Measurements from ENCODE around the gene MSH3.

MSH3 gene

GRCh38 chr5:80740999-80741398 lies 86.5 kb downstream of the MSH3 start:
- TF ChIP-seq, protein P1, sequence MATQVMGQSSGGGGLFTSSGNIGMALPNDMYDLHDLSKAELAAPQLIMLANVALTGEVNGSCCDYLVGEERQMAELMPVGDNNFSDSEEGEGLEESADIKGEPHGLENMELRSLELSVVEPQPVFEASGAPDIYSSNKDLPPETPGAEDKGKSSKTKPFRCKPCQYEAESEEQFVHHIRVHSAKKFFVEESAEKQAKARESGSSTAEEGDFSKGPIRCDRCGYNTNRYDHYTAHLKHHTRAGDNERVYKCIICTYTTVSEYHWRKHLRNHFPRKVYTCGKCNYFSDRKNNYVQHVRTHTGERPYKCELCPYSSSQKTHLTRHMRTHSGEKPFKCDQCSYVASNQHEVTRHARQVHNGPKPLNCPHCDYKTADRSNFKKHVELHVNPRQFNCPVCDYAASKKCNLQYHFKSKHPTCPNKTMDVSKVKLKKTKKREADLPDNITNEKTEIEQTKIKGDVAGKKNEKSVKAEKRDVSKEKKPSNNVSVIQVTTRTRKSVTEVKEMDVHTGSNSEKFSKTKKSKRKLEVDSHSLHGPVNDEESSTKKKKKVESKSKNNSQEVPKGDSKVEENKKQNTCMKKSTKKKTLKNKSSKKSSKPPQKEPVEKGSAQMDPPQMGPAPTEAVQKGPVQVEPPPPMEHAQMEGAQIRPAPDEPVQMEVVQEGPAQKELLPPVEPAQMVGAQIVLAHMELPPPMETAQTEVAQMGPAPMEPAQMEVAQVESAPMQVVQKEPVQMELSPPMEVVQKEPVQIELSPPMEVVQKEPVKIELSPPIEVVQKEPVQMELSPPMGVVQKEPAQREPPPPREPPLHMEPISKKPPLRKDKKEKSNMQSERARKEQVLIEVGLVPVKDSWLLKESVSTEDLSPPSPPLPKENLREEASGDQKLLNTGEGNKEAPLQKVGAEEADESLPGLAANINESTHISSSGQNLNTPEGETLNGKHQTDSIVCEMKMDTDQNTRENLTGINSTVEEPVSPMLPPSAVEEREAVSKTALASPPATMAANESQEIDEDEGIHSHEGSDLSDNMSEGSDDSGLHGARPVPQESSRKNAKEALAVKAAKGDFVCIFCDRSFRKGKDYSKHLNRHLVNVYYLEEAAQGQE (IDR thresholded peaks at IDR 0.05; ENCODE audit: low read depth), result no peak
- TF ChIP-seq TEAD4 (IDR thresholded peaks at IDR 0.05) (no peak), CEBPB (IDR thresholded peaks at IDR 0.05) (no peak), RAD21 (IDR thresholded peaks at IDR 0.05; ENCODE audit: low read depth) (no peak), YY1 (IDR thresholded peaks at IDR 0.05; ENCODE audit: low read depth) (no peak), FOXM1 (IDR thresholded peaks at IDR 0.05; ENCODE audit: borderline replicate concordance, low read depth) (no peak), ZBTB7A (IDR thresholded peaks at IDR 0.05; ENCODE audit: low read depth) (no peak), CREB1 (IDR thresholded peaks at IDR 0.05; ENCODE audit: low read depth) (no peak), NFIC (IDR thresholded peaks at IDR 0.05) (no peak), TCF12 (IDR thresholded peaks at IDR 0.05; ENCODE audit: low read depth) (no peak), EP300 (IDR thresholded peaks at IDR 0.05; ENCODE audit: borderline replicate concordance) (no peak)
- TF ChIP-seq, protein P2, sequence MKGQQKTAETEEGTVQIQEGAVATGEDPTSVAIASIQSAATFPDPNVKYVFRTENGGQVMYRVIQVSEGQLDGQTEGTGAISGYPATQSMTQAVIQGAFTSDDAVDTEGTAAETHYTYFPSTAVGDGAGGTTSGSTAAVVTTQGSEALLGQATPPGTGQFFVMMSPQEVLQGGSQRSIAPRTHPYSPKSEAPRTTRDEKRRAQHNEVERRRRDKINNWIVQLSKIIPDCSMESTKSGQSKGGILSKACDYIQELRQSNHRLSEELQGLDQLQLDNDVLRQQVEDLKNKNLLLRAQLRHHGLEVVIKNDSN (IDR thresholded peaks at IDR 0.05), result no peak
- TF ChIP-seq, protein P3, sequence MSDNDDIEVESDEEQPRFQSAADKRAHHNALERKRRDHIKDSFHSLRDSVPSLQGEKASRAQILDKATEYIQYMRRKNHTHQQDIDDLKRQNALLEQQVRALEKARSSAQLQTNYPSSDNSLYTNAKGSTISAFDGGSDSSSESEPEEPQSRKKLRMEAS (IDR thresholded peaks at IDR 0.05), result no peak

DNA sequence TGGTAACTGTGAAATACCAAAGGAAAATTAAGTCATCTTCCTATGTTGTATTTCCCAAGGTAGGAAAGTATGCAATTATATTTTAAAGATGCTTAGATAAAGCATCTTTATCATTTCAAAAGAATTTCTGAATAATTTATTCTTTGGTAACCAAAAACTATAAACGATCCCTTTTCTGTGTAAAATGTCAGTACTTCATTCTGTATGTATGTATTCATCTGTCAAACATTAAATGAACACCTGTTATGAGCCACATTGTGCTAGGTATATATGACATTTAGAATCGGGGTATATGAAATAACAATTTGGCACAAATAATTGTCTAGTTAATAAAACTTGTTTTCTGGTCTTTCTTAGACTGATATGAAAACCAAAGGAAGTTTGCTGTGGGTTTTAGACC lies 89.7 kb downstream of the MSH3 start:
- TF ChIP-seq, protein P2 (IDR thresholded peaks at IDR 0.05), result no peak
- TF ChIP-seq ZBTB7A (IDR thresholded peaks at IDR 0.05; ENCODE audit: low read depth), result no peak
- no peak for TF ChIP-seq CREB1 (IDR thresholded peaks at IDR 0.05; ENCODE audit: low read depth)
- TF ChIP-seq EP300 (IDR thresholded peaks at IDR 0.05; ENCODE audit: borderline replicate concordance), result no peak
- TF ChIP-seq TEAD4 (IDR thresholded peaks at IDR 0.05), result no peak
- no peak for TF ChIP-seq TAF1 (IDR thresholded peaks at IDR 0.05; ENCODE audit: low read depth)
- no peak for TF ChIP-seq RAD21 (IDR thresholded peaks at IDR 0.05; ENCODE audit: low read depth)
- TF ChIP-seq, protein P1 (IDR thresholded peaks at IDR 0.05; ENCODE audit: low read depth), result no peak
- no peak for TF ChIP-seq EGR1 (IDR thresholded peaks at IDR 0.05)
- no peak for TF ChIP-seq NFIC (IDR thresholded peaks at IDR 0.05)
- no peak for TF ChIP-seq YY1 (IDR thresholded peaks at IDR 0.05; ENCODE audit: low read depth)
- no peak for TF ChIP-seq FOXM1 (IDR thresholded peaks at IDR 0.05; ENCODE audit: borderline replicate concordance, low read depth)

DNA sequence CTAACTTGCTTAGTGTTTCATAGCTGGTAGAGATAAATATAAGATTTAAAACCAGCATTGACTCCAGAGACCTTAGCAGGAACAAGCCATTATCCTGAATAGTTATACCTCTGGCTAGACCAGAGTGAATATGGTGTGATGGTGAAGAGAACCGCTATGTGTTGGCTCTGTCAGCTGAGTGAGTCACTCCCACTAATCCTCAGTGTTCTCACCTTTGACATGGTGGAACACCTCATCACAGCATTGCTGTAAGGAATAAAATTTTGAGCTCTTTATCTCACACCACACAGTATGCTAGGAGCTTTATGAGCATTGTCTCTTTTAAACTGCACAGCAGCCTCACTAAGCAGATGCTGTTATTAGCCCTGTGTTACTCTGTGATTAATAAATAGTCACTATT lies 91.0 kb downstream of the MSH3 start:
- TF ChIP-seq ZBTB7A (IDR thresholded peaks at IDR 0.05; ENCODE audit: low read depth) (no peak), EGR1 (IDR thresholded peaks at IDR 0.05) (no peak), FOXM1 (IDR thresholded peaks at IDR 0.05; ENCODE audit: borderline replicate concordance, low read depth) (no peak), YY1 (IDR thresholded peaks at IDR 0.05; ENCODE audit: low read depth) (no peak), TCF12 (IDR thresholded peaks at IDR 0.05; ENCODE audit: low read depth) (no peak), CEBPB (IDR thresholded peaks at IDR 0.05) (no peak), TAF1 (IDR thresholded peaks at IDR 0.05; ENCODE audit: low read depth) (no peak)
- TF ChIP-seq, protein P3 (IDR thresholded peaks at IDR 0.05), result no peak
- TF ChIP-seq, protein P1 (IDR thresholded peaks at IDR 0.05; ENCODE audit: low read depth), result no peak

DNA sequence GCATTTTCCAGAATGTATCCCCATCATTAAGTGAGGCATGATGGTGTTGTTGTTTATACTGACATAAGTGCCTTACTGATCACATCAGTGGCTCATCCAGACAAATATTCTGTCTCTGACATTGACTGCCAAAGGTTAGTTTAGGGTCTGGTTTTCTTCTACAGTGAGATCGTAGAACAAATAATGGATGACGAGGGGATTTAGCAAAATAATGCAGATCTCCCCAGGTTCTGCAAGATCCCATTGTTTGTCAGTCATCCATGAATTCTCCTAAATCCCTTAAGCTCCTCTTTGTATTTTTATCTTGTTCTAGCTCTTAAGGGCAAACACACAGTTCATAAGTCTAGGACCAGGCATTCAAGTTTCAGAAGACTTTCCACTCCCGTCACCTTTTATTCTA lies 93.5 kb downstream of the MSH3 start:
- TF ChIP-seq CEBPB (IDR thresholded peaks at IDR 0.05) (no peak), YY1 (IDR thresholded peaks at IDR 0.05; ENCODE audit: low read depth) (no peak), EGR1 (IDR thresholded peaks at IDR 0.05) (no peak), ZBTB7A (IDR thresholded peaks at IDR 0.05; ENCODE audit: low read depth) (no peak)

GRCh38 chr5:80752427-80752826 lies 98.0 kb downstream of the MSH3 start:
- TF ChIP-seq, protein P2 (IDR thresholded peaks at IDR 0.05), result no peak
- TF ChIP-seq TCF12 (IDR thresholded peaks at IDR 0.05; ENCODE audit: low read depth) (no peak), FOXM1 (IDR thresholded peaks at IDR 0.05; ENCODE audit: borderline replicate concordance, low read depth) (no peak), TAF1 (IDR thresholded peaks at IDR 0.05; ENCODE audit: low read depth) (no peak), EGR1 (IDR thresholded peaks at IDR 0.05) (no peak), RAD21 (IDR thresholded peaks at IDR 0.05; ENCODE audit: low read depth) (no peak)
- TF ChIP-seq, protein P1 (IDR thresholded peaks at IDR 0.05; ENCODE audit: low read depth), result no peak
